ENCODE results near the gene CBX8. TPM values are rescaled to one million over a fixed set of nuclear protein-coding genes. Genes with fewer than 3 reads are reported as not detected.

The CBX8 gene
- total and polyA plus RNA-seq, 2 of the 13 experiments (the other 11 are each of a cell fraction or from before 2014, with no cell fraction given) = 0.34 to 12.6 TPM

DNA sequence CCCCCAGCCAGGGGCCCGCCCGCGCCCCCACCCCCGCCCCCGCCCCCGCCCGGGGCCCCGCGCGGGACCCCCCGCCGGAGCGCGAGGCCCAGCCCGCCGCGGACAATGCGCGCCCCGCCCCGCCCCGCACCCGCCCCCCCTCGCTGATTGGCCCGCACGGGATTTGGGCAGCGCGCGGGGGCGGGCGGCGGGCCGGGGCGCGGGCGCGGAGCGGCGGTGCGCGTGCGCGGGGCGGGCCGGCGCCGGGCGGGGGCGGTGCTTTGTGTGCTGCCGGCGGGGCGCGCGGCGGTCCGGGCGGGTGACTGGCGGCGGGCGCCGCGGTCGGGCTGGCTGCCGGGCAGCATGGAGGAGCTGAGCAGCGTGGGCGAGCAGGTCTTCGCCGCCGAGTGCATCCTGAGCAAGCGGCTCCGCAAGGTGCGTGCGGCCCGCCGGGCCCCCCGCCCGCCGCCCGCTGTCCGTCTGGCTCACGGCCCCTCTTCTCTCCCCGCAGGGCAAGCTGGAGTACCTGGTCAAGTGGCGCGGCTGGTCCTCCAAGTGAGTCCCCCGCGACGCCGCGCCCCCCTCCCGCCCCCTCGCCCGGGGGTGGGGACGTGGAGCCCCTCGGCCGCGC lies 18.9 kb downstream of the CBX8 start, which contains the start of gene CBX2 (continued):
- TF ChIP-seq ZNF674 (CRISPR knock-in tag; IDR thresholded peaks at IDR 0.05; ENCODE audit: low read depth) (0 out of 2 replicates have a peak, but pooled peaks have one; percentile 37), ZNF576 (CRISPR knock-in tag; IDR thresholded peaks at IDR 0.05) (no peak), KLF11 (CRISPR knock-in tag; IDR thresholded peaks at IDR 0.05) (no peak), ZNF713 (CRISPR knock-in tag; IDR thresholded peaks at IDR 0.05) (no peak), UBTF (CRISPR knock-in tag; IDR thresholded peaks at IDR 0.05) (0 out of 2 replicates have a peak, but pooled peaks have one; percentile 2)

DNA sequence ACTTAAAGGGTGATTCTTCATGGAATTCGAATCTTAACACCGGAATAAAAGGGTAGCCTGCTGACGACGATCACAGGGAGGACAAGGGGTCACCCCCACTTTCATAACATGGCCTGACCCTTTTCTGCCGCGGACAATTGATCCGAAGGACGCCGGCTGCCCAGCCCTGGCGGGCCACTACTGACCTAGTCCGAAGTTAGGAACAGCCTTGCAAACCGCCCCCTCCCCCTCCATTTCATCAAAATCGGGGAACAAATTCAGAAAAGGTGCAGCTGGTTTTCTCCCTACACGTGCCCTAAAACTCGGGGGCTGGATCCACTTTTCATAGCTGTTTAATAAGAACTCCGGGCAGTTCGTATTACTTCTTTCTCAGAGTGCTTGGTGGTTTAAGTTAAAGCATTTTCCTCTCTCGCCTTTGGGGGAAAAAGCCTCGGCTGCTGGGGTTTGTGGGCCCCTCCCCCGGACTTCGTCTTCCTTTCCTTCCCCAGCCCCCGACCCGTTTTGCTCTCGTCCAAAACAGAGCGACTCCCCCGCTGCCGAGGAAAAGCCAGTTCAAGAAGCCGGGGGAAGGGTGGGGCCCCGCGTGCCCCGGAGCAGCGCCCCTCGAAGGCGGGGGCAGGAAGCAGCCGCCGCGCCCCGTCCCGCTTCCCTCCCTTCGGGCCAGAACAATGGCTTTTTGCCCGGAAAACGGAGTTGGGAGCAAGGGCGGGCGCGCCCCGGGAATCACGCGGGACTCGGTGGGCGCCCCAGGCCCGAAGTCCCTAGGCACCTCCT lies 19.6 kb downstream of the CBX8 start:
- DNase-seq (ENCODE audit: low spot score) (peak; percentile 46), FAIRE-seq (no peak), ATAC-seq (peak; percentile 53)
- H3K36me3 ChIP-seq (replicated peaks in 1 of 2; ENCODE audit: control insufficient read depth in 1 of 2, insufficient read depth in 2 of 2, low read length in 2 of 2) = peaks cover 13 to 25% of the 10 kb centered on the region in 2 experiments; a peak in 4 of 5 replicates
- H3K27me3 ChIP-seq (ENCODE audit: control insufficient read depth in 1 of 2, insufficient read depth in 2 of 2, low read length in 2 of 2) = peaks cover 0 to 11% of the 10 kb centered on the region in 2 experiments; a peak in 3 of 5 replicates
- no TSS peak for BruUV-seq (replicated peaks)
- WGBS (ENCODE audit: low lambda C conversion rate) = 1% methylated on average over 38 of the region's 51 CpGs
- ChIA-PET CTCF (ENCODE audit: low intra/inter-chr PET ratio, low total read pairs) (no interaction called here), POLR2A (interaction anchor here (0.7 to 1.5 kb wide), 6 partner anchors 17 to 215 kb away, joined by 3 to 10 read pairs (median 5); partner anchors contain the start of gene CBX8)
- H4K20me1 ChIP-seq (ENCODE audit: insufficient read depth, low read length) = peaks cover 14% of the 10 kb centered on the region; the same call in 1 of the 2 replicates
- in situ Hi-C loops (cut with HindIII; ENCODE audit: extremely low pct_ligation_motif_present, low pct_unique_long_range_greater_than_20kb) (no loop called here), intact Hi-C loops (cut with micrococcal nuclease; ENCODE audit: unreplicated experiment) (loop anchor here (5.0 kb wide), 1 partner anchor 35 kb away; no protein-coding TSS in a partner anchor)
- H3K9ac ChIP-seq (ENCODE audit: insufficient read depth, low read depth, low read length) = peak overlapping the region; percentile 65
- peaks cover 84% of the 10 kb centered on the region for H3K4me1 ChIP-seq (ENCODE audit: insufficient read depth, low read length)
- H3K27ac ChIP-seq (ENCODE audit: extremely low read length, insufficient read depth, low read length) = peak overlapping the region; percentile 69
- H3K79me2 ChIP-seq (ENCODE audit: insufficient read depth, low read length) = peaks cover 16% of the 10 kb centered on the region
- H2AFZ ChIP-seq (ENCODE audit: low read length) = no peak overlapping the region
- H3K4me2 ChIP-seq (ENCODE audit: low read depth, low read length) = peak overlapping the region; percentile 92
- H3K4me3 ChIP-seq (replicated peaks in 1 of 3; ENCODE audit: insufficient read depth in 1 of 3, low read depth in 2 of 3, low read length in 3 of 3) = peak overlapping the region; percentile 35 to 67 (median 58)
- no peaks in the 10 kb centered on the region for H3K9me3 ChIP-seq (ENCODE audit: low read length)
- TF ChIP-seq ZSCAN31 (CRISPR knock-in tag; IDR thresholded peaks at IDR 0.05; ENCODE audit: low read depth) (0 out of 2 replicates have a peak, but pooled peaks have one; percentile 6), ZNF441 (CRISPR knock-in tag; IDR thresholded peaks at IDR 0.05; ENCODE audit: borderline replicate concordance) (peak; percentile 79), ZNF205 (CRISPR knock-in tag; IDR thresholded peaks at IDR 0.05) (0 out of 2 replicates have a peak, but pooled peaks have one; percentile 30), FOXA3 (CRISPR knock-in tag; IDR thresholded peaks at IDR 0.05) (no peak)
- TF ChIP-seq, protein P1, sequence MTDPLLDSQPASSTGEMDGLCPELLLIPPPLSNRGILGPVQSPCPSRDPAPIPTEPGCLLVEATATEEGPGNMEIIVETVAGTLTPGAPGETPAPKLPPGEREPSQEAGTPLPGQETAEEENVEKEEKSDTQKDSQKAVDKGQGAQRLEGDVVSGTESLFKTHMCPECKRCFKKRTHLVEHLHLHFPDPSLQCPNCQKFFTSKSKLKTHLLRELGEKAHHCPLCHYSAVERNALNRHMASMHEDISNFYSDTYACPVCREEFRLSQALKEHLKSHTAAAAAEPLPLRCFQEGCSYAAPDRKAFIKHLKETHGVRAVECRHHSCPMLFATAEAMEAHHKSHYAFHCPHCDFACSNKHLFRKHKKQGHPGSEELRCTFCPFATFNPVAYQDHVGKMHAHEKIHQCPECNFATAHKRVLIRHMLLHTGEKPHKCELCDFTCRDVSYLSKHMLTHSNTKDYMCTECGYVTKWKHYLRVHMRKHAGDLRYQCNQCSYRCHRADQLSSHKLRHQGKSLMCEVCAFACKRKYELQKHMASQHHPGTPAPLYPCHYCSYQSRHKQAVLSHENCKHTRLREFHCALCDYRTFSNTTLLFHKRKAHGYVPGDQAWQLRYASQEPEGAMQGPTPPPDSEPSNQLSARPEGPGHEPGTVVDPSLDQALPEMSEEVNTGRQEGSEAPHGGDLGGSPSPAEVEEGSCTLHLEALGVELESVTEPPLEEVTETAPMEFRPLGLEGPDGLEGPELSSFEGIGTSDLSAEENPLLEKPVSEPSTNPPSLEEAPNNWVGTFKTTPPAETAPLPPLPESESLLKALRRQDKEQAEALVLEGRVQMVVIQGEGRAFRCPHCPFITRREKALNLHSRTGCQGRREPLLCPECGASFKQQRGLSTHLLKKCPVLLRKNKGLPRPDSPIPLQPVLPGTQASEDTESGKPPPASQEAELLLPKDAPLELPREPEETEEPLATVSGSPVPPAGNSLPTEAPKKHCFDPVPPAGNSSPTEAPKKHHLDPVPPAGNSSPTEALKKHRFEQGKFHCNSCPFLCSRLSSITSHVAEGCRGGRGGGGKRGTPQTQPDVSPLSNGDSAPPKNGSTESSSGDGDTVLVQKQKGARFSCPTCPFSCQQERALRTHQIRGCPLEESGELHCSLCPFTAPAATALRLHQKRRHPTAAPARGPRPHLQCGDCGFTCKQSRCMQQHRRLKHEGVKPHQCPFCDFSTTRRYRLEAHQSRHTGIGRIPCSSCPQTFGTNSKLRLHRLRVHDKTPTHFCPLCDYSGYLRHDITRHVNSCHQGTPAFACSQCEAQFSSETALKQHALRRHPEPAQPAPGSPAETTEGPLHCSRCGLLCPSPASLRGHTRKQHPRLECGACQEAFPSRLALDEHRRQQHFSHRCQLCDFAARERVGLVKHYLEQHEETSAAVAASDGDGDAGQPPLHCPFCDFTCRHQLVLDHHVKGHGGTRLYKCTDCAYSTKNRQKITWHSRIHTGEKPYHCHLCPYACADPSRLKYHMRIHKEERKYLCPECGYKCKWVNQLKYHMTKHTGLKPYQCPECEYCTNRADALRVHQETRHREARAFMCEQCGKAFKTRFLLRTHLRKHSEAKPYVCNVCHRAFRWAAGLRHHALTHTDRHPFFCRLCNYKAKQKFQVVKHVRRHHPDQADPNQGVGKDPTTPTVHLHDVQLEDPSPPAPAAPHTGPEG (CRISPR knock-in tag; IDR thresholded peaks at IDR 0.05) = no peak

Measured in HepG2 (cell line).